Fibroblast of skin of right biceps (primary cell): ENCODE results near the gene COLEC12.
A peak's percentile ranks its signal among the peaks of the same experiment; 100 is the strongest.

Source experiments
- DNase-seq: peaks from one replicate; pipeline ENCODE4 v3.0.0-alpha.2; 2013

Gene COLEC12

GRCh38 chr18:354471-354870 lies 146.0 kb downstream of the COLEC12 start:
- DNase-seq, result no peak

GRCh38 chr18:354003-354402 lies 146.5 kb downstream of the COLEC12 start:
- DNase-seq, result no peak

GRCh38 chr18:352438-352837 lies 148.1 kb downstream of the COLEC12 start:
- no peak for DNase-seq

GRCh38 chr18:350953-351572 lies 149.4 kb downstream of the COLEC12 start:
- no peak for DNase-seq

- DNase-seq, result no peak
These were observed 153.9 kb downstream of the COLEC12 start for GRCh38 chr18:346600-346999.

GRCh38 chr18:341102-341501 lies 159.4 kb downstream of the COLEC12 start:
- DNase-seq, result no peak

GRCh38 chr18:340044-340443 lies 160.5 kb downstream of the COLEC12 start:
- DNase-seq, result no peak

- DNase-seq, result no peak
These were observed 161.3 kb downstream of the COLEC12 start for GRCh38 chr18:339200-339599.

- no peak for DNase-seq
These were observed 163.8 kb downstream of the COLEC12 start for GRCh38 chr18:336713-337112.

- no peak for DNase-seq
These were observed 164.8 kb downstream of the COLEC12 start for GRCh38 chr18:335733-336132.

GRCh38 chr18:334575-335132 lies 165.8 kb downstream of the COLEC12 start:
- no peak for DNase-seq

GRCh38 chr18:332721-333510 lies 167.6 kb downstream of the COLEC12 start:
- peak; percentile 43 for DNase-seq

- DNase-seq, result no peak
These were observed 168.5 kb downstream of the COLEC12 start for GRCh38 chr18:332007-332406.

GRCh38 chr18:331221-331821 lies 169.2 kb downstream of the COLEC12 start:
- peak; percentile 88 for DNase-seq

- no peak for DNase-seq
These were observed 171.6 kb downstream of the COLEC12 start for GRCh38 chr18:328928-329327.

- DNase-seq, result no peak
These were observed 173.7 kb downstream of the COLEC12 start for GRCh38 chr18:326846-327245.

GRCh38 chr18:323253-323622 lies 177.3 kb downstream of the COLEC12 start:
- peak; percentile 40 for DNase-seq

- DNase-seq, result no peak
These were observed 178.5 kb downstream of the COLEC12 start for GRCh38 chr18:321865-322467.

GRCh38 chr18:320155-320554 lies 180.3 kb downstream of the COLEC12 start:
- DNase-seq, result no peak

GRCh38 chr18:319720-320119 lies 180.8 kb downstream of the COLEC12 start:
- no peak for DNase-seq

GRCh38 chr18:318791-319291 lies 181.7 kb downstream of the COLEC12 start:
- DNase-seq, result no peak

GRCh38 chr18:317618-318017 lies 182.9 kb downstream of the COLEC12 start:
- no peak for DNase-seq

- DNase-seq, result peak; percentile 38
These were observed 184.1 kb downstream of the COLEC12 start for GRCh38 chr18:316393-316792.
